GM08714 (cell line): ENCODE data around the gene ZNF641.
A peak's percentile ranks its signal among the peaks of the same experiment; 100 is the strongest.

ENCODE experiments used
- H3K4me3 ChIP-seq: fragments of 200-500 bp; sonication (Bioruptor generic); 2 replicates; pipeline ENCODE4 v1.5.1; 2014; ENCODE audit warnings: mild to moderate bottlenecking, low read length, inconsistent platforms
- ZNF274 ChIP-seq: IDR thresholded peaks from 2 replicates; pipeline ENCODE4 v1.6.1; 2012; ENCODE audit warnings: mild to moderate bottlenecking, low read depth, low read length

The ZNF641 gene

DNA sequence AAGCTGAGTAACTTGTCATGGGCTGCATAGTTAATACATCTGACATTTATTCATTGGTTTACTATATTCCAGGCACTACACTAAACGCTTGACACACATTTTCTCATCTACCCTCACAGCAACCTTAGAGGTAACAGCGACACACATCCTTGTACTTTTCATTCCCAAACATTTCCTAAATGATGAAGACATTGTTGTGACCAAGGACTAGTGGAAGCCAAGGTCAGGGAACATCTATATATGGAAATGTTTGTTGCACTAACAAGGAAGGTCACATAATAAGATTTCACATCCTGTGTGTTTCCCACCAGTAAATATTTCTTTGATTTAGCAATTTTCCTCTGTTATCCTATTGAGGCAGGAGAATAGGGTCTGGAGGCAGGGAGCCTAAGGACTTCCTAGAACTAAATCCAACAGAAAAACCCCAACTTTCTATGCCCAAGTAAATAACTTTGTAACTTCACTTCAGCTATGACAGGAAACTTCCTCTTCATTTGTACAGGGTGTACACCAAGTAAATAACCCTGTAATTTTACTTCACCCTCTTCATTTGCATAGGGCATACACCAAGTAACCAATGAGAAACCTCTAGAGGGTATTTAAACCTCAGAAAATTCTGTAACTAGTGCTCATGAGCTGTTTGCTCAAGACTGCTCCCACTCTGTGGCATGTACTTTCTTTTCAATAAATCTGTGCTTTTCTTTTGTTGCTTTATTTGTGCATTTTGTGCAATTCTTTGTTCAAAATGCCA lies 48.4 kb downstream of the ZNF641 start:
- no peak for TF ChIP-seq ZNF274
- H3K4me3 ChIP-seq: no peak overlapping the region

DNA sequence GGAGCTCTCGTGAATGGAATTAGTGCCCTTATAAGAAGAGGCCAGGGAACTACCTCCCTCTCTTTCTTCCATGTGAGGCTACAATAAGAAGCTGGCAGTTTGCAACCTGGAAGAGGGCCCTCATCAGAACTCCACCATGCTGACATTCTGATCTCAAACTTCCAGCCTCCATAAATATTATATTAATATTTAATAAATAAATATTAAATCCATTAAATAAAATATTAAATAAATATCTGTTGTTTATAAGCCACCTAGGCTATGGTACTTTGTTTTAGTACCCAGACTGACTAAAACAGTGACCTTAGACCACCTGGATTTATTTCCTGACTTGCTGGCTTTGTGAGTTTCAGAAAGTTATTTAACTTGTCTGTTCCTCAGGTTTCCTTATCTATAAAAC lies 49.9 kb downstream of the ZNF641 start:
- H3K4me3 ChIP-seq: no peak overlapping the region
- TF ChIP-seq ZNF274: no peak

DNA sequence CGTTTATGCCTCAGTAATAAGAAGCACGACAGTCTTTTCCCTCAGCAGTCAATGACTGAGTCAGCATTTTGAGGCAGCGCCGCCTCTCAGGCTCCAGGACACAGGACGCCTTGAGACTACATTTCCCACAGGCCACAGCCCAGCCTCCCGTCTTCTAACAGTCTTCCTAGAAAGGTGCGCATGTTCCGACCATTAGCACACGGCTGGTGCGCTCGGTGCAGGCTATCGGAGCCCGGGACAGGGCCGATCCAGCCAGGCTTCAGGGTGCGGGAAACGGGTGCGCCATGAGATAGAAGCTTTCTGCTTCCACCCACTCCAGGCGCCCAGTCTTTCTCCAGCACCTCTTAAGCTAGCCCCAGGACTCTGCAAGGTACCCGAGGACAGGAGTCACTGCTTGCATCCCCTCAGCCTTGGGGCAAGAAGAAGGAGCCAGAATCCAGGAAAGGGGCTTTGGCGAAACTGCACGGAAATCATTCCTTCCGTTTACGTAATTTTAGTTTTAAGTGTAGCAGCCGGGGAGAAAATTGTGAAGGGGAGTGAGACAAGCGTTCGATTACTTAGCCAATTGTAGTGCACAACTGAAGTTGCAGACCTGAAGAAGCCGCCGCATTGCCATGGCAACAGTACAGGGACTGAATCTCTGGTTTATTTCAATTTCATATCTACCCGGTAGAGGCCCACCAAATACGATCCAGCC lies 54.0 kb downstream of the ZNF641 start:
- H3K4me3 ChIP-seq: peak overlapping the region; percentile 62; the same call in 1 of the 2 replicates

DNA sequence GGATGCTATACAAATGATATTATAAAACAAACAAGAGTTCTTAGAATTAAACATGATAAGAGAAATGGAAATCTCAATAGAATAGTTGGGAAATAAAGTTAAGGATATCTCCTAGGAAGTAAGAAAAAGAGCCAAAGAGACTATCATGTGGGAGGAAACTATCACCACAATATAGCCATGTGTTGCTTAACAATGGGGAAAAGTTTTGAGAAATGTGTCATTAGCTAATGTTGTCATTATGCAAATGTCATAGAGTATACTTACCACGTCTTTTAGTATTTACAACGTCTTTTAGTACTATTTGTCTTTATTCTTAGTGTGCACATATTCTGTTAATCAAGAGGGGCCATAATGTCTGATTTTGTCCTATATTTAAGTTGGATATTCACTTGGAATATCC lies 58.7 kb downstream of the ZNF641 start:
- H3K4me3 ChIP-seq: no peak overlapping the region
- no peak for TF ChIP-seq ZNF274

More for the DNA sequence above, 54.0 kb downstream of the ZNF641 start:
- TF ChIP-seq ZNF274: no peak

DNA sequence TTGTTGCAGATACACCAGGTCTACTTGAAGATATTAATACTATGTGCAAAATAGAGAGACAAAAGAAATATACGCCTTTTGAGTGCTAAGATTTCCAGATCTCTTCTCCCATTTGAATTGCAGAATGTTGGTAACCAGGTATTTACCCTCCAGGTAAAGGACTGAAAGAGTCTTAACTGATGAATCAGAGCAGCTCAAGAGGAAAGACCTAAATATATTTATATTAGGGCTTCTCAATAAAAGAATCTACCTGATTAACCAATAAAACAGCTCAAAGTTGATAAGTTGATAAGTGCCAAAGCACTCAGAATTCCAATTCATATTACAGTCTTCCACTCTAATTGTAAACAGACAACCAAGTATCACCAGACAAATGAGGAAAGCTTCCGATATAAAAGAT lies 59.2 kb downstream of the ZNF641 start:
- TF ChIP-seq ZNF274: no peak
- H3K4me3 ChIP-seq: no peak overlapping the region

DNA sequence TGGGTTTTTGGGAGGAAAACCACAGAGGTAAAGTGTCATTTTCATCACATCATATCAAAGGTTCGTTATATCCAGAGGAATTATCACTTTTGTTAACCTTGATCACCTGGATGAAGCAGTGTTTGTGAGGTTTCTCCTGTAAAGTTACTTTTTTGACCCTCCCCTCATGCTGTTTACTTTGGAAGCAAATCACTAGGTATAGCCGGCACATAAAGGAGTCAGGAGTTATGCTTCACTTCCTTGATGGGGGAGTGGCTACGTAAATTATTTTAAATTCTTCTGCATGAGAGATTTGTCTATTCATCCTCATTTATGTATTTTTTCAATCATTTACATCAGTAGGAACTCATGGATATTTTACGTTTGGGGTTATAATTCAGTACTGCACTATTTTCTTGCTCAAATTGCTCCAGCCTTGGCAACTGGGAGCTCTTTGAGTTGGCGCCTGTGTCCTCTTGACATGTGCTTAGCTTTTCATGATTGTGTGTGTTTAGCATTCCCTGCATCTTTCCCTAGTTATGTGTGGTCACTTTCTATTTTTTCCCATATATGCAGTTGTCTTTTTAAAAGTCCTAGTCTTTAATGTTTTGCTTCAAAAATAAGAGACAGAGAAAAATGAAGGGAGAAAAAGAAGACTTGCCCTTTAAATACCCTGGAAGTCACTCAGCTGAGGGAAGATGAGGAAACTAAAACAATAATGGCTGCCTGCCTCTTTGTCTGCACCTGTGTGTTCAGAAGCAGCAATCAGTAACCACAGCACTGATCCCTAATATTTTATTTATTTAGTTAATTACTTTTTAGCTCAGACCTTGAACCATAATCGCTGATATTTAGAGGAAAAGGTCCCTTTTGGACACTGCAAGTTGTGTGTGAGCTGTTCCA lies 62.1 kb downstream of the ZNF641 start:
- no peak for TF ChIP-seq ZNF274
- no peak overlapping the region for H3K4me3 ChIP-seq
